GM12872 (cell line): Measurements from ENCODE around the gene NFATC1.

Source experiments
- TF ChIP-seq, protein P1 (sequence below): IDR thresholded peaks from 3 replicates; pipeline ENCODE4 v1.5.1; 2011; ENCODE audit warnings: low read depth, mild to moderate bottlenecking, low read length, moderate library complexity; ENCODE audit not compliant: insufficient read depth

Gene NFATC1

DNA sequence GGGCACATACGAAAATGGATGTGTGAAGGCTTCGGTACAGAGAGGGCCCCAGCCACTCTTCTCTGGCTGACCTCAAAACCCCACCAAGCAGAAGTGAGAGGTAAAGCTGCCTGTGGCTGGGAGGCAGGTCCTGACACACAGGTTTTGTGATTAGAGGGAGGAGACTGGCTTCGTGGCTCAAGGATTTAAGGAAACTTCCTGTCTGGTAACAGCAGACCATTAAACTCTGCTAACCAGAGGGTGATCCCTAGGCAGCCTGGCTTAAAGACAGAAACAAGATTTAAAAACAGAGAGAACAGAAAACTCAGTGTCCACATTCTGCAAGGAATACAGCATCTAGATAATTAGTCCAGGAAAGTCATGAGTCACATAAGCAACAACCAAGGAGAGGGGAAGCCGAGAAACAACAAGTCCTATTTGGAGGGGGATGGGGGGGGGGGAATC, 101.9 kb downstream of the NFATC1 start:
- TF ChIP-seq, protein P1, sequence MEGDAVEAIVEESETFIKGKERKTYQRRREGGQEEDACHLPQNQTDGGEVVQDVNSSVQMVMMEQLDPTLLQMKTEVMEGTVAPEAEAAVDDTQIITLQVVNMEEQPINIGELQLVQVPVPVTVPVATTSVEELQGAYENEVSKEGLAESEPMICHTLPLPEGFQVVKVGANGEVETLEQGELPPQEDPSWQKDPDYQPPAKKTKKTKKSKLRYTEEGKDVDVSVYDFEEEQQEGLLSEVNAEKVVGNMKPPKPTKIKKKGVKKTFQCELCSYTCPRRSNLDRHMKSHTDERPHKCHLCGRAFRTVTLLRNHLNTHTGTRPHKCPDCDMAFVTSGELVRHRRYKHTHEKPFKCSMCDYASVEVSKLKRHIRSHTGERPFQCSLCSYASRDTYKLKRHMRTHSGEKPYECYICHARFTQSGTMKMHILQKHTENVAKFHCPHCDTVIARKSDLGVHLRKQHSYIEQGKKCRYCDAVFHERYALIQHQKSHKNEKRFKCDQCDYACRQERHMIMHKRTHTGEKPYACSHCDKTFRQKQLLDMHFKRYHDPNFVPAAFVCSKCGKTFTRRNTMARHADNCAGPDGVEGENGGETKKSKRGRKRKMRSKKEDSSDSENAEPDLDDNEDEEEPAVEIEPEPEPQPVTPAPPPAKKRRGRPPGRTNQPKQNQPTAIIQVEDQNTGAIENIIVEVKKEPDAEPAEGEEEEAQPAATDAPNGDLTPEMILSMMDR = no peak

DNA sequence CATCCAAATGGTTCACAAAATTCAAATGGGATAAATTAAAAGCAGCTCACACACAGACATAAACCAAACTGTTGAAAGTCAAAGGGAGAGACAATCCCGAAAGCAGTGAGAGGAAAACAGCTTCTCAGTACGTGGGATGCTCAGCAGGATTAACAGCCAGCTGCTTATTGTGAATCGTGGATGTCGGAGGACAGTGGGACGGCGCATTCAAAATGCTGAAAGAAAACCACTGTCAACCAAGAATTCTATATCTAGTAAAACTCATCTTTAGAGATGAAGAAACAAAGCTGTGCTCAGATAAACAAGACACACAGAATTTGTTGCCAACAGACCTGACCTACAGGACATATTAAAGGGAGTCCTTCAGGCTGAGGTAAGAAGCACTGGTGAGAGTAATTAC, 102.9 kb downstream of the NFATC1 start:
- TF ChIP-seq, protein P1 = no peak

DNA sequence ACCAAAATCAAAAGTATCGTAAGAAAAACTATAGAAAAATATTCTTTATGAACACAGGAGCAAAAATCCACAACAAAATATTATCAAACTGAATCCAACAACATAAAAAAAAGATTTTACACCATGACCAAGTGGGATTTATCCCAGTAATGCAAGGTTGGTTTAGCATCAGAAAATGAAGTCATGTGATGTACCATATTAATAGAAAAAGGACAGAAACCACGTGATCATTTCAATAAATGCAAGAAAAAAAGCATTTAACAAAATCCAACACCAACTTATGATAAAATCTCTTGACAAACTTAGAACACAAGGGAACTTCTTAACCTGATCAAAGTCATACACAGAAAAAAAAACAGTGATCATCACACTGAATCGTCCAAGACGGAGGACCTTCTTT, 105.3 kb downstream of the NFATC1 start:
- TF ChIP-seq, protein P1 = no peak

DNA sequence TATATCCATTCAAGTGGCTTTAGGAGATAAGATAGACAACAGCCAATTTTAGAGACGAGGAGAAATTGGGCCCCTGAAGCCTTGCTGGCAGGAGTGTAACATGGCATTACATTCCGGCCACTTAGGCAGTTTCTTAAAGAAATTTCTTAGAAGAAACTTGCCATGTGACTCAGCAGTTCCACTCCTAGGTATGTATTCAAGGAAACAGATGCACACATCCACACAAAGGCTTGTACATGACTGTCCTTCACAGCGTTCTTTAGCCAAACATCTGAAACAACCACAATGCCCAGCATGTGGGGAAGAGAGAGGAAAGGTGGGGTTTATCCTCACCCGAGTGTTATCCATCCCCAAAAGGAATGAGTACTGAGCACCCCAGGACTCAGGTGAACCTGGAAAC, 107.1 kb downstream of the NFATC1 start:
- TF ChIP-seq, protein P1 = no peak

DNA sequence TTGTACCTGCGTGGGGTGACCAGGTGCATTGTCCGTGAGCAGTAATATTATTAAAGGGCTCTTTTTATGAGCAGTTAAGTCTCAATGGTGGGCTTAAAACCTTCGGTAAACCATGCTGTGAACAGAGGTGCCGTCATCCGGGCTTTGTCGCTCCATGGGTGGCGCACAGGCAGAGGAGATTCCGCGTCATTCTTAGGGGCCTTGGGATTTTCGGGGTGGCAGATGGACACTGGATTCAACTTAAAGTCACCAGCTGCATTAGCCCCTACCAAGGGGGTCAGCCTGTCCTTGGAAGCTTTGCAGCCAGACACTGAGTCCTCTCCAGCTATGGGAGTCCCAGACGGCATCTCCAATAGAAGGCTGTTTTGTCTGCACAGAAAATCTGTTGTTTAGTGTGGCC, 107.7 kb downstream of the NFATC1 start:
- TF ChIP-seq, protein P1 = no peak

DNA sequence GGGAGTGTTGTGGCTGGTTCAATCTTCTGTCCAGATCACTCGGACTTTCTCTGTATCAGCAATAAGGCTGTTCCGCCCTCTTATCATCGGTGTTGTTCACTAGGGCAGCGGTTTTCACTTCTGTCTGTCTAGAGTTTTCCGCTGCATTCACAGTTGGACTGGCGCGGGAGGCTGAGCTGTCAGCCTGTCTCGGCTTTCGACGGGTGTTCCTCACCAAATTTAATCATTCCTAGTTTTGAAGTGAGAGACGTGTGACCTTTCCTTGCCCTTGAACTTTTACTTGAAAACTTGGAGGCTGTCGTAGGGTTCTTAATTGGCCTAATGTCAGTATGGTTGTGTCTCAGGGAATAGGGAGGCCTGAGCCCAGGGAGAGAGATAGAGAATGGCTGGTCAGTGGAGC, 108.3 kb downstream of the NFATC1 start:
- TF ChIP-seq, protein P1 = no peak

DNA sequence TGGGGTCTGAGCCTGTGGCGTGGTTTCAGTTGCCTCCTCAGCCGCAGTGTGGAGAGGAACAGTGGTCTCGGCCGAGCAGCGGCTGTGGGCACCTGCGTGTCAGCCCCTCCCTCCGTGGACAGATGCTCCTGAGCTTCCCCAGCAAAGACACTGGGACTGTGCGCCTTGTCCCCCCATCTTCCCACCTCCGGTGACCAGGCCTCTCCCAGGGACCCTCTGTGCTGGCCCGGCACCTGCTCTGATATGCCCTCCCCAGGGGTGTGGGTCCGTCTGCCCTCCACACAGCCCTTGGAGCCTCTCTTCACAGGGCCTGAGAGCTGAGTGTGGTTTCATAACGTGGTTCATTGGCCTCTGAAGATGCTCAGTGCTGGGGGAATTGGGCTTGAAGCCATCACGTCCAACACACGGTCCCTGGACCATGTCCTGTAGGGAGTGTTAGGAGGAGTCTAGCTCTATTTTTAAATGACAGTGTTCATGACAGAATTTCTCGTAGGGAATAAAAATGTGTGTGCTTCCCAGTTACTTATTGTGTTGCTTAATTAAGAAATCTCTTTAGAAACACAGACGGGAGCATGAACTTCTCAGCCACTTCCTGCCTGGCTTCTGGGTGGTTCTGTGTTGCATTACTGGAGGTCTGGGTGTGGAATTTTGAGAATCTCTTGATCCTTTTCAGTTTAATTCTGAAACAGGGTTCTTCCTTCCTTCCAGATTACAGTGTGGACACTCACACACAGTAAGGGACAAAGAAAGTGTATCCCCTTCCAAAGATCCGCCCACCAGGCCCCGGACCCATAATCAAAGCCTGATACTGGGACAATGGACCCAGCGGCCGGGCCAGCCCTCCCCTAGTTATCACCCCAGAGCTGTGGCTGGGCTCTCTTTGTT, 110.7 kb downstream of the NFATC1 start:
- TF ChIP-seq, protein P1 = no peak
